GM15510 (cell line): ENCODE results near the gene ARHGAP21.

Source experiments
- POLR2A ChIP-seq: IDR thresholded peaks from 3 replicates; pipeline ENCODE4 v1.6.1; 2011; ENCODE audit warnings: borderline replicate concordance; ENCODE audit not compliant: insufficient read length; ENCODE audit errors: extremely low read depth

The ARHGAP21 gene

DNA sequence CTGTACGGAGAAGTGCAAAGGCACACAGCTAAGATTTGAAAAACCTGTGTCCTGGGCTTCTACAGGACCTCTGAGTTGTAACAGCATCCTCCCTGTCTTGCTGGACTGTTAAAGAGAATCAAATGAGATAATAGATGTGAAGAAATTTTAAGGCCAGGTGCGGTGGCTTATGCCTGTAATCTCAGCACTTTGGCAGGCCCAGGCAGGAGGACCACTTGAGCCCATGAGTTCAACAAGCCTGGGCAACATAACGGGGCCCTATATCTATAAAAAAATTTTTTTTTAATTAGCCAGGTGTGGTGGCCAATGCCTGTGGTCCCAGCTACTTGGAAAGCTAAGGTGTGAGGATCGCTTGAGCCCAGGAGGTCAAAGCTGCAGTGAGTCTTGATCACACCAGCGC is 2.9 kb upstream of the ARHGAP21 start:
- TF ChIP-seq POLR2A, result no peak

DNA sequence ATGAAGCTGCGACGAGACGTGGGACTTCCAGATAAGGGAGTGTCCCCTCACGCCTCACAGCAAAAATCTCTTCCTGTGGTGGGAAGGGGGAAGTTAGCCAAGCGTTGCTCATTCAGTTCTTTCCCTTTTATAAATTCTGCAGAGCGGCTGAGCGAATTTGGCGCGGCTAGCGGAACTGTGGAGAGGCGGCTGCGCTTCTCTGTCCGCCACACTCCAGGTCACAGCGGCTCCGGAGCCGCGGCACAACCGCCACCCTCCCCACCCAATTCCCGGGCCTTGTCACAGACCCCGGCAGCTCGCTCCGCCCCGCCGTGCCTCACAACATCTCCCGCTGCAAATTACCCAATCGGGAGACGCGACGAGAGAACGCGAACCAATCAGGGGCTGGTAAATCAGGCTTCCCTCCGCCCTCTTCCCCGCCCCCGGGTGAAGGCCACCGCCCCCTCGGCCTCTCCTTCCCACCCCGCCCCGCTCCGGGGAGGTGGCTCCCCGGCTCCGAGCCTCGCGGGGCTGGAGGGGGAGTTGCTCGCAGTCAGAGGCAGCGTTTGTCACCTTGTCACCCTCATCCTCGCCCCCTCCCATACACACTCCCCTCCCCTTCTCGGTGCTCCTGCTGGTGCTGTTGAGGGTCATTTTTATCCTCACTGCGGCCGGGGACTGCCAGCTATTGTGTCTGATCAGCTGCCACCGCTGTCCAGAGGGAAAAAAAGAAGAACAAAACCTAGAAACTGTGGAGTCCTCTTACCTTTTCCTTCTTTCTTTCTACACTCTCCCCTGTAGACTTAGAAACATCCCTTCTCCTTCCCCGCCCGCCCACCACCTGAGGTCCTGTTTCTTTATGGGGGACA is 918 bp upstream of the ARHGAP21 start:
- TF ChIP-seq POLR2A, result peak; percentile 92

DNA sequence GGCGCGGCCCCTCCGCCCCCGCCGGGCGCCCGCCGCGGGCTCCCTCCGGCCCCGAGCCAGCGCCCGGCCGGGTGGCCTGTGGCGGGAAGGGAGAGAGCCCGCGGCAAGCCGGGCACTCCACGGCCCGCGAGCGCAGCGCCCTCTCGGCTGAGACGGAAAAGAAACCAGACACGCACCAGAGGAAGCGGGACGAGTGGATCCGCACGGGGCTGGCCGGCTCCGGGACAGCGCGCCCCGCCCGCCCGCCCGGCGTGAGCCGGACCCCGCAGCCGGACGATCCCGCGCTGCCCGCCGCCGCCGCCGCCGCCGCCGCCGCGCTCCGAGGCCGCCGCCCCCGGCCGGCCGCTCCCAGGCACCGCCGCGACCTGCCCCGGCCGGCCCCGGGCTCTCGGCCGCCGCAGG is 300 bp downstream of the ARHGAP21 start:
- no peak for TF ChIP-seq POLR2A

DNA sequence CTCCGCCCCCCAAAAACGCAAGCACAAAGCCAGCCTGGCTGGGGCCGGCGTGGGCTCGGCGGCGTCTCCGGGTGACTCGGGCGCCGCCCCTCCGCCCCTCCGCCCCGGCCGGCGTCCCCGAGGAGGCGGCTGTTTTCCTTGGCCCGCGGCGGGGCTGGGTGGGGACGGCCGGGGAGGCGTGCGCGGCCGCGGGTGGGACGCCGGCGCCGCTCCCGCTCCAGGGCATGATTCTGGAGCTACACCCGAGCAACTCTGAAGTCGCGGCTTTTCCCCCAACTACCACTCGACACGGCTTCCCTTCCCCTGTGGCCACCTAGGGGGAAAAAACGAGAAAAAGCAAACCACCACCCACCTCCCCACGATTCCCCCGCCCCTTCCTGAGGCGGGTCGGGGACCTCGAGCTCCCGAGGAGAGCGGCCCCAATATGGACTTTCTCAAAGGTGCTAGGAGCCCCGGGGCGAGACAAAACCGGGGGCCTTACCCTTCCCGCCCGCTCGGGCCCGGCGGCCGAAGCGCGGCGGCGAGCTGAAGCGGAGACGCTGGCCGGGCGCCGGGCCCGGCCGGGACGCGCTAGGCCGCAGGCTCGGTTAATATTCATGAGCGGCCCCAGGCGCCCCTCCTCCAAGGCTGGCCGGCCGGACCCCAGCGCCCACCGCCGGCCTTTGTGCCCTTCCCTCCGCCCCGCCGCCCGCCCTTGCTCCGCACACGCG is 856 bp downstream of the ARHGAP21 start:
- peak; percentile 49 for TF ChIP-seq POLR2A

DNA sequence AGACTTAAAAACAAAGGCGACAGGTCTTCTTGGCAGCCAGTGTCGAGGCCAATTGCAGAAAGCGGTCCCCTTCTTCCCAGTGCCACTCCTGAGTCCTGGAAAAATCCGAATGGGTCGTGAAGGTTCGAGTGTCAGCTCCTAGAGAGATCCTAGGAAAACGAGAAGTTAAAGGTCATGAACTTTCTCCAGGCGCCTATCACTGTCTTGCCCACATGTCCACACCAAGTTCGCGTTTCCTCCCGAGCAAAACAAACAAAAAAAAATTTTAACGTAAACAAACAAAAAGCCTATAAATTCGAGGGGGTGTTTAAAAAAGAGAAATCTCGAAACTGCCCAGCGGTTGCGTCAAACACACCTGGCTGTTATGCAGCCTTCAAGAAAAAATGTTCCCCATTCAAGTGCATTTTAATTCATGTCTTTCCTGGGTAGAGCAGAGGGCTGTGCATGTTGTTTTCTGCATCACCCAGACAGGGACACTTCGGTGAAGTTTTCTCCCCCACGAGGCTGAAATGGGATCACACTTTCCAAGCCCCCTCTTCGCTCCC is 1.5 kb downstream of the ARHGAP21 start:
- TF ChIP-seq POLR2A, result no peak

DNA sequence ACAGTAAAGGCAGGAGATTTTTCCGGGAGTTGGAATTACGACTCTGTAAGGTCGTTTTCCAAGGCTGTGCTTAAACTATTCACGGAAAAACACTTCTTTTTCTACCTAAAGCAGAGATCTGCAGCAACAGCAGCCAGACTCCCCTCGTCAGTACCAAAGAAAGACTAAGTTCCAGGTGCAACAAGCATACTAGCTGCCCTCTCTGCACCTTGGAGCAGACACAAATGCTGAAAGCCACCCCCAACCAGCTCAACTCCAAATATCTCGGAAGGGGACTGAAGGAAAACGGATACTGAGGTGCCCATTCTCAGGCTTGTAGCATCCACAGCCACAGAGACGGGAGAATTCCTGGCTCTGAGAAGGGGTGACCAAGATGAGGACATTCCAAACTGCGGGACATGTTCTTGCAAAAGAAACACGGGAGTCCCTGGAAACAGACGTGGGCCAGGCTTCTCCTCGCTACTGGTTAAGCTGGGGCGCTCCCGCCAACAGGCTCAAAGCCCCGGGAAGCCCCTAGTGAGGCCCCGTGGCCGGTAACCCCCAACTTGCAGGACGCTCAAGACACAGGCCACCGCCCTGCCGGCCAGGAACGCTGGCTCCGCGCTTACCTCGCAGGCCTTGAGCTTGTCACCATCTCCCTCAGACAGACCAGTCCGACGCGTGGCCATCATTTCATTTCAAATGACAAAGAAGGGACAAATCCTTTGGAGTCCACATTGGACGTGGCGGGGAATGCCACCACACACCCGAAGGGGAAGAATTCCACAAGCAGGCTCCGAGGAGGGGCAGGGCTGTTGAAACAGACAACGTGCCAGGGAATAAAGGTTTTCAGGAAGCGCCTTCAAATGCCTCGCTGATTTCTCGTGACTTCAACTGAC is 2.2 kb downstream of the ARHGAP21 start:
- no peak for TF ChIP-seq POLR2A

DNA sequence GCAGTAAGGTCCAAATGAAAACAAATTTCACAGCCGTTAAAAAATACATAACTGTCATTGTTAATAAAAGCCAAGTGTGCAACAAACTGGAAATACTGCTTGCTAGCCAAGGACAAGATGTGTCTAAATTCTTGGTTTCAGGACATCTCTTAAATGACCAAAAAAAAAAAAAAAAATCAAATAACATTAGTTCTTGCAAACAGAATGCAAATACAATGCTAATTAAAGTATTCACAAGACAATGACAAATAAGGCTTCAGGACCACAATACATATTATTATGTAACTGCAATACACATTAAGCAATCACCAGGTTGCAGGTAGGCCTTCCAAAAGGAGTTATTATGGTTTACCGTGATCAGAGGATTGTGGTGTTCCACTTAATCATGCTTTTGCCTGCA is 3.6 kb downstream of the ARHGAP21 start:
- TF ChIP-seq POLR2A, result no peak

DNA sequence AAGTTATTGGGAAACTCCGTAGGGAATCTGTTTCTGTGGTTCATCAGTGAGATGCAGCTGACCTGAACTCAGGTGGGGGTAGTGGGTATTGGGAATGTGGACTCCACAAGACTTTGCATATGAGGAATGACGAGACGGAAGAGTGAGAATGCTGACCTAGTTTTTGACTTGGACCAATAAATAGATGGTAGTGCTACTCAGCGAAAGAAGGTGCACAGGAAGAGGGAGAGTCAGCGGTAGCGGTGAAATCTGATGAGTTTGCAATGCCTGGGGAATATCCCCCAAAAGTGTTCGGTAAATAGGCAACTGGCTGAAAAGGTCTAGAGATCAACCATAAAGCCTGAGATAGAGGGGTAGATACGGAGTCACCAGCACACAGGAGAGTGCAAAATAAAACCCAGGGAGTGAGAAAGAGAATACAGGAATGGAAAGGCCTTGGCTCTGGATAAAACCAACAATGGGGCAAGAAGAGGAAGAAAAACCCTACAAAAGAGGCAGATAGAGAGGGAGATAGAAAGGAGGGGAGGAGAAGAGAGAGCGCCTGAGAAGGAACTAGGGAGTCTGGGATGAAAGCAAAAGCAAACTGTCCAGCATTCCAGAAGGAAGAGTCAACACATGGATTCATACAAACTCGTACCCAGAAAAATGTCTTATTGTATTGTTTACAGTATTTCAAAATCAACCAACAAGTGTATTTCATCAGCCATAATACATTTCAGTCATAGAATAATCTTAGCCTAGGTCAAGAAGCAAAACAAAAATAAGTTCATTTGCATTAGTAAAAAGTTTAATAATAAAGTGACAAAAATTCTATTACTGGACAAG is 5.4 kb downstream of the ARHGAP21 start:
- no peak for TF ChIP-seq POLR2A

DNA sequence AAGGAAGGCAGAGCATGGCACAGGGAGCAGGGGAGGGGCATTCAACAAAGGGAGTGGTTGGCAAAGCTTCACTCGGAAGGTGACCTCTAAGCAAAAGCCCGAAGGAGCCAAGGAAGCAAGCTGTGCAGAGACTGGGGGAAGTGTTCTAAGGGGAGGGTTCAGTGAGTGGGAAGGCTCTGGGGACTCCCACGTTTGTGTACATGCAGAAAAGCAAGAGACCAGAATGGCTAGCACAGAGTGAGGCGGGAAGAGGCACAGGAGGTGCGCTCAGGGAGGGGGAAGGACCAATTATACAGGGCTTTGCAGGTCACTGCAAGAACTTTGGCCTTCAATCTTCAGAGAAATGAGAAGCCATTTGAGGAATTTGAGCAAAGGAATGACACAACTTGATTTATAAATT is 7.4 kb downstream of the ARHGAP21 start:
- TF ChIP-seq POLR2A, result no peak

DNA sequence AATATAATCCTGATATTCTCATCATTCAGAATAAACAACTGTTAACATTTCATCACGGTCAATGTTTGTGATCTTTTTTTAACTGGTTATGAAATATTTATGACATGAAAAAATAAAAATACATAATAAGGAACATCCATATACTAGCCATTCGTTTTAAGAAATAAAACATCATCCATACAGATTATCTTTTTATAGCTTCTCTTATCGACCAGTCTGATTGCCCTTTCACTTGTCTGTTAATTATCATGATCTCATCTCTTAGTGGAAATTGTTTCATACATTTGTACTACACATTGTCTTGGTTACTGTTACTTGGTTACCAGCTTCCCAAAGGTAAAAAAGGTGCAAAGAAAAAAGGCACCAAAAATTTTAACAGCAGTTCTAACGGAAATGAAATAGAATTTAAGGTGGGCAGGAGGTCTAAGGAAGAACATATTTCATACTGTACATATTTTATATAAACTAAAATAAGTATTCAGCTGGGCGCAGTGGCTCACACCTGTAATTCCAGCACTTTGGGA is 8.4 kb downstream of the ARHGAP21 start:
- TF ChIP-seq POLR2A, result no peak

DNA sequence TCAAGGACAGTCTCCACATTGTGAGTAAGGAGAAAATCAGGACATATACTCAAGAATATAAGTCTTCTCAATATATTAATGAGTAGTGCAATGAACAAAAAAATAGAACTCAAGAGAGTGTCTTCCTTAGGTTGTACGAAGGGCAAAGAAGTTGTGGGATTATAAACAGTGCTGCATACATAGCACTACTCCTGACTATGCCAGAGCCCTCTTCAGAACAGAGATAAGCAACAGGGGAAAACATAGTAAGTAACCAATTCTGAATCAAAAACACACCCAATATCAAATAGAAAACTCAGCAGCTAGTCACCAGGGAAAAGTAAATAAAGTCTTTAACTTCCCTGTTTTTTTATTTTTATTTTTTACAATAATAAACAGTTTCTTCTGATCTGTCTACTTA is 10.6 kb downstream of the ARHGAP21 start:
- no peak for TF ChIP-seq POLR2A

DNA sequence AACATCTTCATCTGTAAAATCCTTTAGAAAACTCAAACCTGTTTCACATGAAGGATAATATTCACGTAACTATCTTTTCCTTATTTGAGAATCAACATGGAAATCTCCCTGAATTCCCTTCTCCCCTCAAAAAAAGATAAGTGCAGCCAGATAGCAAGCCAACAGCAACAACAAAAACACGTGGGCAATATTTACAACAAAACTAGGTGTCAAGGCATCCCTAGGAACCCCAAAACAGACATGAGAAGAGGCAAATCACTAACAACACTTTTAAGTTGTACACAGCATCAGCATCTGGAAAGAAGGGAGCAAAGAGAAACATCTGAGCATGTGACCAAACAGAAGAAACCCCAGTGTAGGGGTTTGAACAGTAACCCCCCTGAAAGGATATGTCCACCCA is 12.2 kb downstream of the ARHGAP21 start:
- TF ChIP-seq POLR2A, result no peak

DNA sequence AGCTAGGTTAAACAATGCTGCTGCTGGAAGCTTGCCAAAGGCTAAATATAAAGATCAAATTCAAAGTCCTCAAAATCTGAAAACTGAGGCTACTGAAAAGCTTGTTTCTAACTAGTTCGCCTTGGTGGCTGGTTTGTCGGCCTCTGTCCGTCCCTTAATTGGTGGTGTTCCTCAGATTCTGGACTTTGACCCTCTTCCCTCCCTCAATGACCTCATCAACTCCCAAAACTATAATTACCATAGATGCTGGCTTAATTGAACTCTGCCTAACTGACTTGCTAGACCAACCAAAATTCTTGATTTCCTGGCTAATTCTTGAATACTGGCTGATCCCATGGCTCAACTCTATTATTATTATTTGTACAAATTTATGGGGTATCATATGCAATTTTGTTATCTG is 15.6 kb downstream of the ARHGAP21 start:
- TF ChIP-seq POLR2A, result no peak

DNA sequence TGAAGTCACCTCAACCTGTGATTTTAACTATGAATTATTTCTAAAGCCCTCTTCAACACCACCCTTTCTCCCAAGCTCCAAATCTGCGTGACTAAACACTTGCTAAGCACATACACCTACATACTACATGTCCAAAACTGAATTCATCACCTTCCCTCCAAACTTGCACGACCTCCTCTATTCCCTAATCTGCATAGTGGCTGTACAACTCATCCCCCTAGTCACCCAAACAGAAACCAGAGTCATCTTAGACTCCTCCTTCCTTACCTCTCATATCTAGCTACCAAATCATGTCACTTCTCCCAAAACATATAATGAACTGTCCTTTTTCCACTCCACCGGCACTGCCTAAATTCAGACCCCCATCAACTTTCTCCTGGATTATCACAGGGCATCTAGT is 16.2 kb downstream of the ARHGAP21 start:
- TF ChIP-seq POLR2A, result no peak
